Neural cell (in vitro differentiated cells): Measurements from ENCODE around the gene SLC38A1. TPM values are rescaled to one million over a fixed set of nuclear protein-coding genes. Genes with fewer than 3 reads are reported as not detected.

Experiments used
- H2AFZ ChIP-seq: fragments of 200-600, 300-800 bp; sonication (generic), shearing (Covaris generic); 2 replicates; pipeline ENCODE4 v1.6.0; 2014; ENCODE audit warnings: low read depth, mild to moderate bottlenecking, antibody characterized with exemption, low read length, moderate library complexity
- H3F3A ChIP-seq: fragments of 200-600 bp; shearing (Covaris generic); 2 replicates; pipeline ENCODE4 v1.6.1; 2016; ENCODE audit warnings: mild to moderate bottlenecking, moderate library complexity, mixed read lengths, antibody characterized with exemption, low read length; ENCODE audit not compliant: insufficient read depth, poor library complexity, severe bottlenecking
- H3K27ac ChIP-seq: fragments of 200-600, 300-800 bp; sonication (generic), shearing (Covaris generic); 2 replicates; pipeline ENCODE4 v1.5.1; 2014; ENCODE audit warnings: mild to moderate bottlenecking, low read length, moderate library complexity
- H3K27me3 ChIP-seq: fragments of 300-800, 200-600 bp; sonication (generic), shearing (Covaris generic); 2 replicates; pipeline ENCODE4 v1.6.0; 2014; ENCODE audit warnings: mild to moderate bottlenecking, low read depth, low read length, moderate library complexity; ENCODE audit not compliant: insufficient read depth
- H3K36me3 ChIP-seq: fragments of 300-800, 200-600 bp; sonication (generic), shearing (Covaris generic); 2 replicates; pipeline ENCODE4 v1.5.1; 2014; ENCODE audit warnings: mild to moderate bottlenecking, antibody characterized with exemption, low read length, moderate library complexity; ENCODE audit not compliant: insufficient read depth
- H3K4me2 ChIP-seq: fragments of 300-800, 200-600 bp; sonication (generic), shearing (Covaris generic); 2 replicates; pipeline ENCODE4 v1.6.0; 2014; ENCODE audit warnings: mild to moderate bottlenecking, low read length
- H3K4me3 ChIP-seq: fragments of 300-800, 200-600 bp; sonication (generic), shearing (Covaris generic); 2 replicates; pipeline ENCODE4 v1.5.1; 2014; ENCODE audit warnings: mild to moderate bottlenecking, low read length, moderate library complexity
- H3K79me2 ChIP-seq: fragments of 200-600 bp; shearing (Covaris generic); replicated peaks from 2 replicates; pipeline ENCODE4 v1.6.0; 2014; ENCODE audit warnings: mild to moderate bottlenecking, low read length, moderate library complexity; ENCODE audit not compliant: insufficient read depth
- H3K9ac ChIP-seq: fragments of 300-800, 200-600 bp; sonication (generic), shearing (Covaris generic); 2 replicates; pipeline ENCODE4 v1.6.1; 2016; ENCODE audit warnings: mild to moderate bottlenecking, low read length, mixed read lengths
- H3K9me2 ChIP-seq: fragments of 200-600 bp; shearing (Covaris generic); 2 replicates; pipeline ENCODE4 v1.6.1; 2016; ENCODE audit warnings: mild to moderate bottlenecking, low read length, mixed read lengths; ENCODE audit not compliant: insufficient read depth
- H3K9me3 ChIP-seq: fragments of 200-600, 300-800 bp; sonication (generic), shearing (Covaris generic); 2 replicates; pipeline ENCODE4 v1.6.1; 2016; ENCODE audit warnings: mild to moderate bottlenecking, mixed run types, low read length, moderate library complexity, mixed read lengths
- H4K20me1 ChIP-seq: fragments of 200-600 bp; shearing (Covaris generic); 2 replicates; pipeline ENCODE4 v1.6.1; 2016; ENCODE audit warnings: mild to moderate bottlenecking, mixed run types; ENCODE audit not compliant: insufficient read depth
- EP300 ChIP-seq: fragments of 450-650 bp; conservative IDR thresholded peaks from 2 replicates; pipeline ENCODE4 v1.6.1; 2014; ENCODE audit warnings: antibody characterized with exemption, mild to moderate bottlenecking, moderate library complexity; ENCODE audit not compliant: poor library complexity, severe bottlenecking
- EZH2 ChIP-seq: fragments of 200-600, 300-800 bp; shearing (Covaris generic), sonication (generic); IDR thresholded peaks from 2 replicates; pipeline ENCODE4 v1.6.1; 2014; ENCODE audit warnings: antibody characterized with exemption, low read length, borderline replicate concordance, mild to moderate bottlenecking; ENCODE audit not compliant: insufficient read depth, poor library complexity, severe bottlenecking
- MXI1 ChIP-seq: fragments of 450-650 bp; conservative IDR thresholded peaks from 2 replicates; pipeline ENCODE4 v1.6.1; 2014; ENCODE audit warnings: antibody characterized with exemption, mild to moderate bottlenecking; ENCODE audit not compliant: poor library complexity, severe bottlenecking
- POLR2AphosphoS5 ChIP-seq: IDR thresholded peaks from 2 replicates; pipeline ENCODE4 v1.6.1; 2012
- SMC3 ChIP-seq: fragments of 450-650 bp; conservative IDR thresholded peaks from 2 replicates; pipeline ENCODE4 v1.6.1; 2014; ENCODE audit warnings: antibody characterized with exemption, mild to moderate bottlenecking, moderate library complexity; ENCODE audit not compliant: poor library complexity
- polyA plus RNA-seq: library from polyadenylated mRNA; depleted of rRNA; stranded (reverse); fragments of >200 nt; gene quantifications from 2 replicates; pipeline ENCODE4 v1.2.3, GENCODE V29; 2014
- TF ChIP-seq, protein P1 (sequence below): fragments of 450-650 bp; IDR thresholded peaks from 2 replicates; pipeline ENCODE4 v1.5.1; 2014; ENCODE audit warnings: antibody characterized with exemption, mild to moderate bottlenecking, moderate library complexity; ENCODE audit not compliant: poor library complexity, severe bottlenecking
- TF ChIP-seq, protein P2 (sequence below): IDR thresholded peaks from 2 replicates; pipeline ENCODE4 v1.6.1; 2012; ENCODE audit warnings: borderline replicate concordance

SLC38A1 gene
- polyA plus RNA-seq, 1 donor from 2014 or later, result 124 TPM

DNA sequence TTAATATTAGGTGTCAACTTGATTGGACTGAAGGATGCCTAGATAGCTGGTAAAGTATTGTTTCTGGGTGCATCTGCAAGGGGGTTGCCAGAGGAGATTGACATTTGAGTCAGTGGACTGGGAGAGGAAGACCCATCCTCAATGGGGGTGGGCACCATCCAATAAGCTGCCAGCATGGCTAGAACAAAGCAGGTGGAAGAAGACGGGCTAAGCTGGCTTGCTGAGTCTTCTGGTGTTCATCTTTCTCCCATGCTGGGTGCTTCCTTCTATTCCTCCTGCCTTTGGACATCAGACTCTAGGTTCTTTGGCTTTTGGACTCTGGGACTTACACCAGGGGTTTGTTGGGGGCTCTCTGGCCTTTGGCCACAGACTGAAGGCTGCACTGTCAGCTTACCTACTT is 87.4 kb downstream of the SLC38A1 start:
- H3K9ac ChIP-seq, result no peak overlapping the region
- TF ChIP-seq POLR2AphosphoS5, result no peak
- TF ChIP-seq, protein P1, sequence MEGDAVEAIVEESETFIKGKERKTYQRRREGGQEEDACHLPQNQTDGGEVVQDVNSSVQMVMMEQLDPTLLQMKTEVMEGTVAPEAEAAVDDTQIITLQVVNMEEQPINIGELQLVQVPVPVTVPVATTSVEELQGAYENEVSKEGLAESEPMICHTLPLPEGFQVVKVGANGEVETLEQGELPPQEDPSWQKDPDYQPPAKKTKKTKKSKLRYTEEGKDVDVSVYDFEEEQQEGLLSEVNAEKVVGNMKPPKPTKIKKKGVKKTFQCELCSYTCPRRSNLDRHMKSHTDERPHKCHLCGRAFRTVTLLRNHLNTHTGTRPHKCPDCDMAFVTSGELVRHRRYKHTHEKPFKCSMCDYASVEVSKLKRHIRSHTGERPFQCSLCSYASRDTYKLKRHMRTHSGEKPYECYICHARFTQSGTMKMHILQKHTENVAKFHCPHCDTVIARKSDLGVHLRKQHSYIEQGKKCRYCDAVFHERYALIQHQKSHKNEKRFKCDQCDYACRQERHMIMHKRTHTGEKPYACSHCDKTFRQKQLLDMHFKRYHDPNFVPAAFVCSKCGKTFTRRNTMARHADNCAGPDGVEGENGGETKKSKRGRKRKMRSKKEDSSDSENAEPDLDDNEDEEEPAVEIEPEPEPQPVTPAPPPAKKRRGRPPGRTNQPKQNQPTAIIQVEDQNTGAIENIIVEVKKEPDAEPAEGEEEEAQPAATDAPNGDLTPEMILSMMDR, result no peak
- TF ChIP-seq, protein P2, sequence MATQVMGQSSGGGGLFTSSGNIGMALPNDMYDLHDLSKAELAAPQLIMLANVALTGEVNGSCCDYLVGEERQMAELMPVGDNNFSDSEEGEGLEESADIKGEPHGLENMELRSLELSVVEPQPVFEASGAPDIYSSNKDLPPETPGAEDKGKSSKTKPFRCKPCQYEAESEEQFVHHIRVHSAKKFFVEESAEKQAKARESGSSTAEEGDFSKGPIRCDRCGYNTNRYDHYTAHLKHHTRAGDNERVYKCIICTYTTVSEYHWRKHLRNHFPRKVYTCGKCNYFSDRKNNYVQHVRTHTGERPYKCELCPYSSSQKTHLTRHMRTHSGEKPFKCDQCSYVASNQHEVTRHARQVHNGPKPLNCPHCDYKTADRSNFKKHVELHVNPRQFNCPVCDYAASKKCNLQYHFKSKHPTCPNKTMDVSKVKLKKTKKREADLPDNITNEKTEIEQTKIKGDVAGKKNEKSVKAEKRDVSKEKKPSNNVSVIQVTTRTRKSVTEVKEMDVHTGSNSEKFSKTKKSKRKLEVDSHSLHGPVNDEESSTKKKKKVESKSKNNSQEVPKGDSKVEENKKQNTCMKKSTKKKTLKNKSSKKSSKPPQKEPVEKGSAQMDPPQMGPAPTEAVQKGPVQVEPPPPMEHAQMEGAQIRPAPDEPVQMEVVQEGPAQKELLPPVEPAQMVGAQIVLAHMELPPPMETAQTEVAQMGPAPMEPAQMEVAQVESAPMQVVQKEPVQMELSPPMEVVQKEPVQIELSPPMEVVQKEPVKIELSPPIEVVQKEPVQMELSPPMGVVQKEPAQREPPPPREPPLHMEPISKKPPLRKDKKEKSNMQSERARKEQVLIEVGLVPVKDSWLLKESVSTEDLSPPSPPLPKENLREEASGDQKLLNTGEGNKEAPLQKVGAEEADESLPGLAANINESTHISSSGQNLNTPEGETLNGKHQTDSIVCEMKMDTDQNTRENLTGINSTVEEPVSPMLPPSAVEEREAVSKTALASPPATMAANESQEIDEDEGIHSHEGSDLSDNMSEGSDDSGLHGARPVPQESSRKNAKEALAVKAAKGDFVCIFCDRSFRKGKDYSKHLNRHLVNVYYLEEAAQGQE, result no peak
- no peak for TF ChIP-seq SMC3
- TF ChIP-seq EP300, result no peak
- TF ChIP-seq MXI1, result no peak
- H3K27me3 ChIP-seq, result no peaks in the 10 kb centered on the region
- H3K36me3 ChIP-seq, result no peaks in the 10 kb centered on the region
- no peak overlapping the region for H3K4me2 ChIP-seq
- no peak overlapping the region for H3K4me3 ChIP-seq
- no peaks in the 10 kb centered on the region for H3K79me2 ChIP-seq
- H3K27ac ChIP-seq, result no peak overlapping the region
- H2AFZ ChIP-seq, result no peak overlapping the region
- H3K9me2 ChIP-seq, result no peaks in the 10 kb centered on the region
- no peaks in the 10 kb centered on the region for H3K9me3 ChIP-seq
- peaks cover 3% of the 10 kb centered on the region for H4K20me1 ChIP-seq
- no peaks in the 10 kb centered on the region for H3F3A ChIP-seq

DNA sequence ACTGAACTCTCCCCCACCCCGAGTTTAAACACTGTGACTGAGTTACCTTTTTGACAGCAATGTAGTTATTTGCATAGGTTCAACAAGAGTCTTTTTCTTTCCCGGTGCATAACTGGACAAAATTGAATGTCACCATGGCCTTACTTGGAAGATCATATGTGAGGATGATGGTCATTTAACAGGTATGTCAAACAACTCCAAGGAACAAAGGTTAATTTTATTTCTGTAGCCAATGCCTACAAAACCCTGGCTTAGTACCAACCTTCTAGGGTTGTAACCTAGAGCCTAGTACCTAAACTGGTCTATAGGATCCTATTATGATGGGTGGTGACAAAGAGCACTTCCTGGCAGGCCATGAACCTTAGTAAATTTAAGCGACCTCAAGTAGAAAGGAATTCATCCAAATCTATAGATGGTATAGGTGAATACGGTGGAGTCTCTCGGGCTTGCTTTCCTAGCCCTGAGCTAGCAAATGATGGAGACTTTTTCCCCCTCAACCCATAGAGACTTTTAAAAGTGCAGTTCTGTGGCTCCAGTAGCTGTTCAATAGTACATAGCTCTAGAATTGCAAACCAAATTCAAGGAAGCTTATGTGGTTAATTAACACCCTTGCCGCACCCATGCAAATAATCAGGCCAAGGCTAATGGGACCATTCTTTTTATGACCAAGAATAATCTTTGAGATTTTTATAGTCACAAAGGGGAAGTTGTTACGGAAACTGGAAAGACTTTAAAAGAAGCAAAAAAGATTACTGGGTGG is 89.0 kb downstream of the SLC38A1 start:
- Histone ChIP-seq H3K9me2 (no peaks in the 10 kb centered on the region), H3K4me2 (no peak overlapping the region), H3K9me3 (no peaks in the 10 kb centered on the region), H3K79me2 (no peaks in the 10 kb centered on the region), H3K27me3 (no peaks in the 10 kb centered on the region), H3F3A (no peaks in the 10 kb centered on the region), H3K9ac (no peak overlapping the region), H3K27ac (no peak overlapping the region), H2AFZ (no peak overlapping the region), H4K20me1 (no peaks in the 10 kb centered on the region), H3K36me3 (no peaks in the 10 kb centered on the region), H3K4me3 (no peak overlapping the region)
- TF ChIP-seq EZH2, result no peak
- TF ChIP-seq SMC3, result no peak
- TF ChIP-seq POLR2AphosphoS5, result no peak
- TF ChIP-seq EP300, result no peak
